Measurements from ENCODE around the gene GGA1.
"Not testable (repeated sequence)": the region's sequence is repeated elsewhere in the genome, so short reads cannot be mapped to it uniquely, and the experiment has no call there.

The GGA1 gene

GRCh38 chr22:37610153-37610475, 1.5 kb downstream of the GGA1 start:
- not testable (repeated sequence) for DNase-seq

- DNase-seq = no peak
These were observed 2.0 kb downstream of the GGA1 start for GRCh38 chr22:37610480-37611129.

GRCh38 chr22:37611207-37611606, 2.6 kb downstream of the GGA1 start:
- no peak for DNase-seq

GRCh38 chr22:37616201-37617083, 7.8 kb downstream of the GGA1 start:
- DNase-seq = no peak

- no peak for DNase-seq
These were observed 8.8 kb downstream of the GGA1 start for GRCh38 chr22:37617431-37617830.

GRCh38 chr22:37618072-37618656, 9.5 kb downstream of the GGA1 start:
- no peak for DNase-seq

GRCh38 chr22:37618674-37619073, 10.0 kb downstream of the GGA1 start:
- DNase-seq = no peak

- no peak for DNase-seq
These were observed 11.4 kb downstream of the GGA1 start for GRCh38 chr22:37619991-37620390.

- DNase-seq = no peak
These were observed 12.8 kb downstream of the GGA1 start for GRCh38 chr22:37621352-37621860.

GRCh38 chr22:37623075-37624016, 14.7 kb downstream of the GGA1 start:
- DNase-seq = no peak

GRCh38 chr22:37624017-37624365, 15.4 kb downstream of the GGA1 start:
- no peak for DNase-seq

GRCh38 chr22:37624876-37625275, 16.2 kb downstream of the GGA1 start:
- no peak for DNase-seq

- DNase-seq = no peak
These were observed 17.1 kb downstream of the GGA1 start for GRCh38 chr22:37625737-37626136.

- no peak for DNase-seq
These were observed 17.5 kb downstream of the GGA1 start for GRCh38 chr22:37626144-37626543.

- DNase-seq = no peak
These were observed 18.0 kb downstream of the GGA1 start for GRCh38 chr22:37626556-37627075.

GRCh38 chr22:37627121-37627520, 18.5 kb downstream of the GGA1 start:
- DNase-seq = no peak

GRCh38 chr22:37627545-37627944, 18.9 kb downstream of the GGA1 start:
- DNase-seq = no peak

GRCh38 chr22:37628830-37629229, 20.2 kb downstream of the GGA1 start:
- no peak for DNase-seq

- no peak for DNase-seq
These were observed 21.3 kb downstream of the GGA1 start for GRCh38 chr22:37629928-37630327.

- DNase-seq = no peak
These were observed 22.3 kb downstream of the GGA1 start for GRCh38 chr22:37630839-37631435.

- no peak for DNase-seq
These were observed 23.0 kb downstream of the GGA1 start for GRCh38 chr22:37631448-37632173.

Data from NCI-H524 treated with DMSO at 0.1 percent for 48 hours (cell line).